Activated CD4-positive, alpha-beta T cell treated with anti-CD3 and anti-CD28 coated beads for 4 hours (primary cell): Measurements from ENCODE around the gene HBA2.
"Not testable (repeated sequence)": the region's sequence is repeated elsewhere in the genome, so short reads cannot be mapped to it uniquely, and the experiment has no call there.

Source experiments
- DNase-seq, 2 donors: peaks; one replicate each; pipeline ENCODE4 v3.0.0-alpha.2; 2020

HBA2 gene

GRCh38 chr16:204046-204445, 31.4 kb downstream of the HBA2 start:
- DNase-seq, result not testable (repeated sequence)

GRCh38 chr16:209359-209758, 36.7 kb downstream of the HBA2 start:
- not testable (repeated sequence) for DNase-seq

- DNase-seq, result not testable (repeated sequence)
Measured at GRCh38 chr16:211631-212180, 39.0 kb downstream of the HBA2 start.

GRCh38 chr16:212999-213398, 40.3 kb downstream of the HBA2 start:
- no peak for DNase-seq

GRCh38 chr16:220021-220420, 47.3 kb downstream of the HBA2 start:
- DNase-seq, result no peak
